ENCODE results near the gene VPS18. TPM values are rescaled to one million over a fixed set of nuclear protein-coding genes. Genes with fewer than 3 reads are reported as not detected.
A peak's percentile ranks its signal among the peaks of the same experiment; 100 is the strongest.

Gene VPS18
- total and polyA plus RNA-seq, 2 donors (not counting 1 experiment from before 2014, with no cell fraction given) = 15.5 to 36.7 TPM

DNA sequence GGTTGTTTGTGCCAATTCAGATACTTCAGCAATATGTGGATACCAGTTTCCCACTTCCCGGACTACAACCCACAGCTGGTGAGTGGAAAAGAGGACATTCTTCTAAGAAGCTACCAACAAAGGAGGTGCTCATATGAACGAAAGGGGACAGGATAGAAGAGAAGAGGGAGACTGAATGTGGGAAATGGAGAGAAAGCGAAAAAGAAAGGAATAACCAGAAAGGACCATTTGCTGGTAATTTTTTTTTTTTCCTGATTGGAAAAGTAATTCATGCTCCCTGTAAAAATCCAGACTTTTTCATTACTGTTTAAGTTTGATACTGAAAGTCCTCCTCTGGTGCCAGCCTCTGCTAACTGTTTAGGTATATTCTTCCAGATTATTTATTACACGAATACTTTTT is 57.5 kb downstream of the VPS18 start:
- H3K4me1 ChIP-seq (ENCODE audit: control insufficient read depth, extremely low read depth, insufficient read depth, low read length) = peaks cover 2% of the 10 kb centered on the region
- no peak overlapping the region for H3K9ac ChIP-seq (ENCODE audit: insufficient read depth, low read length)
- no peak for DNase-seq (ENCODE audit: low read depth in 2 of 2)
- H3K79me2 ChIP-seq (ENCODE audit: control insufficient read depth, insufficient read depth, low read length) = no peaks in the 10 kb centered on the region
- H3K27me3 ChIP-seq (ENCODE audit: control insufficient read depth, insufficient read depth, low read length) = no peaks in the 10 kb centered on the region
- TF ChIP-seq, protein P1, sequence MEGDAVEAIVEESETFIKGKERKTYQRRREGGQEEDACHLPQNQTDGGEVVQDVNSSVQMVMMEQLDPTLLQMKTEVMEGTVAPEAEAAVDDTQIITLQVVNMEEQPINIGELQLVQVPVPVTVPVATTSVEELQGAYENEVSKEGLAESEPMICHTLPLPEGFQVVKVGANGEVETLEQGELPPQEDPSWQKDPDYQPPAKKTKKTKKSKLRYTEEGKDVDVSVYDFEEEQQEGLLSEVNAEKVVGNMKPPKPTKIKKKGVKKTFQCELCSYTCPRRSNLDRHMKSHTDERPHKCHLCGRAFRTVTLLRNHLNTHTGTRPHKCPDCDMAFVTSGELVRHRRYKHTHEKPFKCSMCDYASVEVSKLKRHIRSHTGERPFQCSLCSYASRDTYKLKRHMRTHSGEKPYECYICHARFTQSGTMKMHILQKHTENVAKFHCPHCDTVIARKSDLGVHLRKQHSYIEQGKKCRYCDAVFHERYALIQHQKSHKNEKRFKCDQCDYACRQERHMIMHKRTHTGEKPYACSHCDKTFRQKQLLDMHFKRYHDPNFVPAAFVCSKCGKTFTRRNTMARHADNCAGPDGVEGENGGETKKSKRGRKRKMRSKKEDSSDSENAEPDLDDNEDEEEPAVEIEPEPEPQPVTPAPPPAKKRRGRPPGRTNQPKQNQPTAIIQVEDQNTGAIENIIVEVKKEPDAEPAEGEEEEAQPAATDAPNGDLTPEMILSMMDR (conservative IDR thresholded peaks at IDR 0.05 in 1 of 2, IDR thresholded peaks at IDR 0.05 in 1 of 2; ENCODE audit: low read depth in 1 of 2, low read length in 2 of 2) = no peak
- TF ChIP-seq EZH2 (IDR thresholded peaks at IDR 0.05; ENCODE audit: low read length, missing control alignments) = no peak
- no peak overlapping the region for H3K4me3 ChIP-seq (replicated peaks in 1 of 4; ENCODE audit: control extremely low read depth in 1 of 4, insufficient read depth in 1 of 4, low read depth in 3 of 4, low read length in 4 of 4)
- H3K9me3 ChIP-seq (ENCODE audit: control insufficient read depth, insufficient read depth, low read depth, low read length) = no peaks in the 10 kb centered on the region
- H2AFZ ChIP-seq (ENCODE audit: low read length) = no peak overlapping the region
- no peaks in the 10 kb centered on the region for H4K20me1 ChIP-seq (ENCODE audit: control insufficient read depth, extremely low read depth, insufficient read depth, low read length)
- H3K4me2 ChIP-seq (ENCODE audit: extremely low read depth, insufficient read depth, low read length) = no peak overlapping the region
- H3K27ac ChIP-seq (ENCODE audit: insufficient read depth, low read length) = no peak overlapping the region
- peaks cover 2% of the 10 kb centered on the region for H3K36me3 ChIP-seq (ENCODE audit: control insufficient read depth, insufficient read depth, low read length)

DNA sequence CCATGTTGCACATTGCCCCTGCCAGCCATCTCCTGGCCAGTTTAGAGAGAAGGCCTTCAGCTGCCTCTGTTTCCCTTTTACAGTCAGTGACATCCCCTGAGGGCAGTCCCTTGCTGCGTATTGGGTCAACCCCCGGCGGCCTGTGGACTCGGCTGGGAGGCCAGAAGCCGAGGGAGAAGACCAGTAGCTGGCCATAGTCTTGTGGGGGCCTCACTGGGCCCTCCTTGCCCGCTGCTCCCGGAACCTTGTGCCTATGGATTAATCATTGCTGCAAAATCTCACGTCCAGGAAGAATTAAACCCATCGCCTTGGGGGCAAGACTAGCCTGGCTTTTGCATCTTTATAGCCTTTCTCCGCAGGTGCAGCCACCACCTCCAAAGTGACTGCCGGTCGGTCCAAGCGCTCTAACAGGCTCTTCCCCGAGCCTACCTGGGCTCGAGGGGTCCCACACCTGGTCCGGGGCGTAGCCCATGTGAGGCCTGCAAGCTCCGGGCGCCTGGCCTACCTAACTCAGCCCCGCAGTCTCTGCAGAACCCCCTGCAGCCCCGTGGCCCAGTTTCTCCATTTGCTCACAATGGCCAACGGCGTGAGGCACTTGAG is 58.2 kb downstream of the VPS18 start:
- Histone ChIP-seq H3K36me3 (ENCODE audit: control insufficient read depth, insufficient read depth, low read length) (peaks cover 2% of the 10 kb centered on the region), H3K4me2 (ENCODE audit: extremely low read depth, insufficient read depth, low read length) (peak overlapping the region; percentile 91), H3K9ac (ENCODE audit: insufficient read depth, low read length) (peak overlapping the region; percentile 74), H2AFZ (ENCODE audit: low read length) (peak overlapping the region; percentile 93), H3K9me3 (ENCODE audit: control insufficient read depth, insufficient read depth, low read depth, low read length) (no peaks in the 10 kb centered on the region), H3K27ac (ENCODE audit: insufficient read depth, low read length) (peak overlapping the region; percentile 87), H4K20me1 (ENCODE audit: control insufficient read depth, extremely low read depth, insufficient read depth, low read length) (no peaks in the 10 kb centered on the region), H3K4me3 (replicated peaks in 1 of 4; ENCODE audit: control extremely low read depth in 1 of 4, insufficient read depth in 1 of 4, low read depth in 3 of 4, low read length in 4 of 4) (peak overlapping the region; percentile 56 to 92 (median 70)), H3K4me1 (ENCODE audit: control insufficient read depth, extremely low read depth, insufficient read depth, low read length) (peaks cover 2% of the 10 kb centered on the region), H3K79me2 (ENCODE audit: control insufficient read depth, insufficient read depth, low read length) (no peaks in the 10 kb centered on the region), H3K27me3 (ENCODE audit: control insufficient read depth, insufficient read depth, low read length) (no peaks in the 10 kb centered on the region)
- TF ChIP-seq, protein P1 (conservative IDR thresholded peaks at IDR 0.05 in 1 of 2, IDR thresholded peaks at IDR 0.05 in 1 of 2; ENCODE audit: low read depth in 1 of 2, low read length in 2 of 2) = no peak
- TF ChIP-seq EZH2 (IDR thresholded peaks at IDR 0.05; ENCODE audit: low read length, missing control alignments) = no peak
- DNase-seq (ENCODE audit: low read depth in 2 of 2) = no peak

DNA sequence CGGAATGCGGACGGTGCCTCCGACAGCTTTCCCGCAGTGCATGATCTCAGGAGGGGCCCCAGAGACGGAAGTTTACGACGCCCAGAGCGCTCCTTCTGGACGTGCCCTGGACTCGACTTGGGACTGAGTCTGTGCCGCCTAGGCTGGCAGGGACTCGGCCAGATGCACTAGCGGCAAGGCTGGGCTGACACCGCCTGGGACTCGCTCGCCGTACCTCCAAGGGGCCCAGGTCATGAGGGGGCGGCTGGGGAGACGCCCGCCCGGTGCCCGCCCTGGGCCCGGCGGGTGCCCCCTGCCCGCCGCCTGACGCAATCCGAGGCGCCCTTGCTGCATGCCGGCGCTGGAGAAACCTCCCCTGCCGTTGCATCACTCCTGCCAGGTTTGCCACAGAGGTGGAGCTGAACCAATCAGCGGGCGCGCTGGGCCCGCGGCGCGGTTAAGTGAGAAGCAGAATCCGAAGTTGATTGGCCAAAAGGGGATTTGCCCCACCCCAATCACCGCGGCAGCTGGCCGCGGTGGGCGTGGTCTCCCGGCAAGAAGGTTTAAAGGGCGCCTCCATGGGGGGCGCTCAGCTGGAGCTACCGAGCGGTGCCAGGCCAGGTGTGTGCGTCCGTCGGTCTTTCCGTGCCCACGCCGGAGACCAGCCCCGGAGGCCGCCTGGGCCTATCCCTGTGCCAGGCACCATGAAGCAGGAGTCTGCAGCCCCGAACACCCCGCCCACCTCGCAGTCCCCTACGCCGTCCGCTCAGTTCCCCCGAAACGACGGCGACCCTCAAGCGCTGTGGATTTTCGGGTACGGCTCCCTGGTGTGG is 58.9 kb downstream of the VPS18 start, which contains the start of gene CHAC1:
CHAC1 (plus strand) TSS at position 571 of the 812 bp plus-strand sequence; CDS start at position 684, 113 bp downstream.
- Histone ChIP-seq H3K27me3 (ENCODE audit: control insufficient read depth, insufficient read depth, low read length) (no peaks in the 10 kb centered on the region), H2AFZ (ENCODE audit: low read length) (peak within 1 kb of the TSS; percentile 93), H3K36me3 (ENCODE audit: control insufficient read depth, insufficient read depth, low read length) (peaks cover 2% of the 10 kb centered on the region), H3K79me2 (ENCODE audit: control insufficient read depth, insufficient read depth, low read length) (no peaks in the 10 kb centered on the region), H3K4me1 (ENCODE audit: control insufficient read depth, extremely low read depth, insufficient read depth, low read length) (peaks cover 2% of the 10 kb centered on the region), H3K4me3 (replicated peaks in 1 of 4; ENCODE audit: control extremely low read depth in 1 of 4, insufficient read depth in 1 of 4, low read depth in 3 of 4, low read length in 4 of 4) (peak within 1 kb of the TSS; percentile 56 to 92 (median 70)), H3K9ac (ENCODE audit: insufficient read depth, low read length) (peak within 1 kb of the TSS; percentile 74), H4K20me1 (ENCODE audit: control insufficient read depth, extremely low read depth, insufficient read depth, low read length) (no peaks in the 10 kb centered on the region), H3K9me3 (ENCODE audit: control insufficient read depth, insufficient read depth, low read depth, low read length) (no peaks in the 10 kb centered on the region), H3K4me2 (ENCODE audit: extremely low read depth, insufficient read depth, low read length) (peak within 1 kb of the TSS; percentile 91), H3K27ac (ENCODE audit: insufficient read depth, low read length) (peak within 1 kb of the TSS; percentile 87)
- DNase-seq (ENCODE audit: low read depth in 2 of 2) = peak; percentile 95 to 97
- TF ChIP-seq EZH2 (IDR thresholded peaks at IDR 0.05; ENCODE audit: low read length, missing control alignments) = no peak
- TF ChIP-seq, protein P1 (conservative IDR thresholded peaks at IDR 0.05 in 1 of 2, IDR thresholded peaks at IDR 0.05 in 1 of 2; ENCODE audit: low read depth in 1 of 2, low read length in 2 of 2) = no peak
